Stimulated activated CD8-positive, alpha-beta memory T cell treated with anti-CD3 and anti-CD28 coated beads, Interleukin-7, amount 100 ng/mL, for 48 hours (primary cell): ENCODE measurements around the gene HSPB6.
"Not testable (repeated sequence)": the region's sequence is repeated elsewhere in the genome, so short reads cannot be mapped to it uniquely, and the experiment has no call there.

Experiments
- DNase-seq, 2 donors: peaks; one replicate each; pipeline ENCODE4 v3.0.0-alpha.2; 2020; ENCODE audit warnings: low read depth in 1 of 2; ENCODE audit errors: extremely low read depth in 1 of 2

HSPB6 gene

GRCh38 chr19:35756377-35757230, at the start of gene HSPB6:
Gene HSPB6 (minus strand): TSS chr19:35757029. CDS start chr19:35757008, 21 bp downstream.
- no peak for DNase-seq

GRCh38 chr19:35806597-35806996, 49.8 kb upstream of the HSPB6 start:
- no peak for DNase-seq

- DNase-seq = no peak
Measured at GRCh38 chr19:35805526-35806102, 48.8 kb upstream of the HSPB6 start.

GRCh38 chr19:35801828-35802227, 45.0 kb upstream of the HSPB6 start:
- DNase-seq = no peak

GRCh38 chr19:35797663-35798062, 40.8 kb upstream of the HSPB6 start:
- no peak for DNase-seq

GRCh38 chr19:35796645-35797542, 40.1 kb upstream of the HSPB6 start:
- DNase-seq = no peak

- not testable (repeated sequence) for DNase-seq
Measured at GRCh38 chr19:35795564-35795963, 38.7 kb upstream of the HSPB6 start.

GRCh38 chr19:35793381-35794165, 36.7 kb upstream of the HSPB6 start:
- no peak for DNase-seq

- DNase-seq = no peak
Measured at GRCh38 chr19:35792888-35793287, 36.1 kb upstream of the HSPB6 start.

GRCh38 chr19:35792312-35792711, 35.5 kb upstream of the HSPB6 start:
- no peak for DNase-seq

- DNase-seq = no peak
Measured at GRCh38 chr19:35791814-35792279, 35.0 kb upstream of the HSPB6 start.

GRCh38 chr19:35790981-35791813, 34.4 kb upstream of the HSPB6 start:
- no peak for DNase-seq

- DNase-seq = no peak
Measured at GRCh38 chr19:35789978-35790944, 33.4 kb upstream of the HSPB6 start.

- no peak for DNase-seq
Measured at GRCh38 chr19:35789195-35789977, 32.6 kb upstream of the HSPB6 start.

- DNase-seq = no peak
Measured at GRCh38 chr19:35788205-35788960, 31.6 kb upstream of the HSPB6 start.

GRCh38 chr19:35787227-35787799, 30.5 kb upstream of the HSPB6 start:
- no peak for DNase-seq
